Measurements from ENCODE around the gene RAB1A.

The RAB1A gene

DNA sequence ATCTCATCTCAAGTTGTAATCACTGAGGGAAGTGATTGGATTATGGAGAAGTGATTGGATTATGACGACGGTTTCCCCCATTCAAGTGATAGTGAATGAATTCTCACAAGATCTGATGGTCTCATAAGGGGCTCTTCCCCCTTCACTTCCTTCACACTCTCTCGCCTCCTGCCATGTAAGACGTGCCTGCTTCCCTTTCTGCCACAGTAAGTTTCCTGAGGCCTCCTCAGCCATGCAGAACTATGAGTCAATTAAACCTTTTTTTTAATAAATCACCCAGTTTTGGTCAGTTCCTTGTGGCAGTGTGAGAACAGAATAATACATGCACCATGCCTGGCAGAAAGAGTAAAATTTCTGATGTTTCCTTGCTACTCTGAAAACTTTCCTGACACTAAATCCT is 37.1 kb downstream of the RAB1A start:
- no peak for DNase-seq (ENCODE audit: low read depth)

DNA sequence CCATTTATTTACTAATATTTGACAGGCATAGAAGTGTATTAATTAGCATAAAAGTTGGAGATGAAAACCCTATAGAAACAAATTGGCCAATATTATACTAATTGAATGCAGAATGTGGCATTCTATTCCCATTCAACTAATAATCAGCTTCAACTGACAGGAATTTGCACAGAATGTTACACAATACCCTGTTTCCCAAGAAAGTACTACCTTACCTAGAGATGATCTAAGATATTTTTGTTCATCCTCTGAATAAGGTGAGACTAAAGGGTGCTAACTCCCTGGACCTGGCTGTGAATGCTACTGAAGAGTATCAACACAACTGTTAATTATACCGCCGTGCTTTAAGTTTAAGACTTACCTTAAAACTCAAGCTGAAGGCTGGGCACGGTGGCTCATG is 44.8 kb downstream of the RAB1A start:
- no peak for DNase-seq (ENCODE audit: low read depth)

DNA sequence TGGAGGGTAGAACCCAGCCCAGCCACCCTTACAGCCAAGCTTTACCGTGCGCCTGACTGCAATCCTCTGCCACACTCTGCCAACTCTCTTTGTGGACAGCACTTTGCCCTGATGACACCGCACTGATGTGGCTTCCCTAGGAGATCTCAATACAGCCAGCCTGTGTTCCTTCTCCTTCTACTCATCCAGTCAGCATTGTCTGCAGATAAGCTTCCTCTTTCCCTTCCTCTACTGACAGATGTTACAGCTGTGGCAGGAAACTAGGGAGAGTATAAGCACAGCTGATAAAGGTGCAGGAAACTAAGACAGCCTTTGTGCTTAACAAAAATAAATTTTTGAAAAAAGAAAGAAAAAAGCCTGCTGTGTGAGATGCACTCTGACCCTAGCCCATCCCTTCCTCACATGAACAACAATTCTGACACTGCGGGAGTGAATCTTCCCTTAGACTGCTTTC is 48.6 kb downstream of the RAB1A start:
- peak; percentile 91 for DNase-seq (ENCODE audit: low read depth)

DNA sequence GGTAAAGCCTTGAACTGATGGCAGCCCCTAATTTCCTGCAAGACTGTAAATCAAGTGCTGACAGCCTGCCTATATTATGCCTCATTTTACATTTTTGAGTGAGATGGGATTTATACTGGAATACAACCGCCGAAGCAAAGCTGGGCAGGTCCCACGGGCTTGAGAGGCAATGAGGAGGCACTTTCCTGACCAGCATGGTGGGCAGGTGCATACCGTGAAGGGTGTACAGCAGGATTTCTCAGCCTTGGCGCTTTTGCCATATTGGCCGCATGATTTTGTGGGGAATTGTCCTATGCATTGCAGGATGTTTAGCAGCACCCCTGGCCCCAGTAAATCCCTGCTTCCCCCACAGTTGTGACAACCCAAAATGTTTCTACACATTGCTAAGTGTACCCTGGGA is 50.9 kb downstream of the RAB1A start:
- DNase-seq (ENCODE audit: low read depth): no peak

DNA sequence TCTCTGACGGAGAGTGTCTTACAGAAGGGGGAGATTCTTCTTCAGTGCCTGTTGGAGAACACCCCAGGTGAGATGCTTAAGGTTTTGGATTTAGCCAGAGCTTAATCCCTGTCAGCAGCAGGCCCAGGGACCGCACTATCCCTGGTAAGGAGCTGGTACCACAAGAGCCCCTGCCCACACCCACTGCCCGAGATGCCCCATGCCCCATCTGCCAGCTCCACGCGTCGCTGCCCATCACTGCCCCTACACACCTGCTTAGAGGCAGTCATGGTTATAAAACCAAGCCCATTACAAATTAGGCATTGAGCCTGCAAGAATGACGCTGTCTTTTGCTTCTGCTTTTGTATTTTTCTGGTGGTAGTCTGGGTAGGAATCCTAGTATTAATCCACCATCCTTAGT is 52.0 kb downstream of the RAB1A start:
- no peak for DNase-seq (ENCODE audit: low read depth)

DNA sequence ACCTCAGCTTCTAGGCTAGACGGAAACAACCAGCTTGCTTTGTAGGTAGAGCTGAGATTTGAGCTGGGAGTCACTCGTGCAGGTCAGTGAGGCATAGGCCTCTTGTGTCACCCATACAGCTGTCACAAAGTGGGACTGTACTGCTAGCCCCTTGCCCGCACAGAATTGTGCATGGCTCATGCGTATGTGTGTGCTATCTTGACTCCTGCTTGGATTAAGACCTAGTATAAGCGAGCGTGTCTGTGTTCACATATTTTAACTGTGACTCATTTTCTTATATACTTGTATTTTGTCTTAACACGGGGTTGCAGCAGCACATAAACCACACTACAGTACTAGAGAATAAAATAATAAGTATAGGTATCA is 53.6 kb downstream of the RAB1A start:
- no peak for DNase-seq (ENCODE audit: low read depth)

DNA sequence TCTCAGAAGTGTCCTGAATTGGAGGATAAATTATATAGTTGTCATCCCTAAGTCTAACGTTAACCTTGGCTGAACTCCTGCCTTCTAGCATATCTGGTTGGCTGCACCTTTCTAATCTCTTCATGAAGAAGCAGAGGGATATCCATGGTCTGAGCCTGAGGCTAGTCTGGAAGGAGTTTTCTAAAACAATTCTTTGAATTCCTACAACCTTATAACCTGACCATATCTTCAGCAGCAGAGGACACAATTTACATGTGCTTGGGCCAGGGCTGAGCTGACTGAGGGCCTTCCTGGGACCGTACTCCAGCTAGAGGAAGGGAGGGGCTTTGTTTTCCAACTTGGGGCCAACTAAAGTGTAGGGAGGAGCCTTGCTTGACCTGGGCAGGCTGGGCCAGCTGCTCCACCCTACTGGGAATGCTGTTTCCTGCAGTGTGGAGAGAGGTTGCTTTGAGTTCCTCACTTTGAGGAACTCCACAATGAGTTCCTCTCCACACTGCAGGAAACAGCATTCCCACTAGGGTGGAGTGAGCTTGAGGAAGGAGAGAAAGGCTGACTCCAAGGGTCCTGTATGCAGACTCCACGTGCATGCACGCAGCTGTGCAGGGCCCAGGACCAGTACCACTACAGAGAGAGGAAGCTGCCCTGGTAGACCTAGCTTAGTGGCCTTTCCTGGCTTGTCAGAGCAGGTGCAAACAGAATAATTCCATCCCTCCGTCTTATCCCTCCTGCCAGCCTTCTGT is 54.1 kb downstream of the RAB1A start:
- DNase-seq (ENCODE audit: low read depth): no peak

DNA sequence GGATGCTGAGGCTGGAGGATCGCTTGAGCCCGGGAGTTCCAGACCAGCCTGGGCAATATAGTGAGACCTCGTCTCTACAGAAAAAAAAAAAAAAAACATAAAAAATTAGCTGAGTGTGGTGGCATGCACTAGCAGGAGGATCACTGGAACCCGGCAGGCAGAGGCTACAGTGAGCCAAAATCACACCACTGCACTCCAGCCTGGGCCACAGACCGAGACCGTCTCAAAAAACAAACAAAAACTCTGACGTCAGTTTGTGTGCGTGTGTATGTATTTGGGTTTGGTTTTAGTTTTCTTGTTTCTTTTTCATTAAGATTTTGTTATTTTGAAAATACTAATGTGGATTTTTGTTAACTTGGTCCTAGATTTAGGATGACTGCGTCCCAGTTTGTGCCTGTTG is 54.7 kb downstream of the RAB1A start:
- DNase-seq (ENCODE audit: low read depth): no peak

DNA sequence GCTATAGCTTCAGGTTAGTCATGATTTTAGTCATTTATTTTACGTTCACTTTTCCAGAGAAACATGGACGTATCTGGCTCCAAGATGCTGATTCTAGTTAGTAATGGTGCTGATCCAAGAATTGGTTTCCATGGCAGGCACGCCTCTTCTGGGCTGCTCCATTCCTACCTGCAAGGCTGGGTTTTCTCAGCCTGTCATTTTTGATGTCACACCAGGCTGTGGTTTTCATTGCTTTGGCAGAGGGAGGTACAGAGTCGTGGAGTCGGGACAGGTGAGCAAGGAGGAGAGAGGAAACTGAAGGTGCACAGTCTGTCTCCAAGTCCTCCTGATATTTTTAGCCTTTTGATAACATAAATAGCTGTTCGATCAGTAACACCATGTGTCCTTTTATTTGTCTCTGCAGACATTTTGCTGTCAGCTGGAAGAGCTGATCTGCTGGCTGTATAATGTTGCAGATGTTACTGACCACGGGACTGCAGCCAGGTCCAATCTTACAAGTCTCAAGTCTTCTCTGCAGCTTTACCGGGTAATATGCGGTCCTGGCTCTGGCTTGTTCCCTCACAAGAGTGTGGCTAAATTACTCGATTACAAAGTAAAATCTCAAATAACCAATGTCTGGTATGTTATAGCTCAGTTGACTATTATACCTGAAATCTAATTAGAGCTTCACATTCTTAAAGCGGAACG is 55.9 kb downstream of the RAB1A start:
- DNase-seq (ENCODE audit: low read depth): no peak

DNA sequence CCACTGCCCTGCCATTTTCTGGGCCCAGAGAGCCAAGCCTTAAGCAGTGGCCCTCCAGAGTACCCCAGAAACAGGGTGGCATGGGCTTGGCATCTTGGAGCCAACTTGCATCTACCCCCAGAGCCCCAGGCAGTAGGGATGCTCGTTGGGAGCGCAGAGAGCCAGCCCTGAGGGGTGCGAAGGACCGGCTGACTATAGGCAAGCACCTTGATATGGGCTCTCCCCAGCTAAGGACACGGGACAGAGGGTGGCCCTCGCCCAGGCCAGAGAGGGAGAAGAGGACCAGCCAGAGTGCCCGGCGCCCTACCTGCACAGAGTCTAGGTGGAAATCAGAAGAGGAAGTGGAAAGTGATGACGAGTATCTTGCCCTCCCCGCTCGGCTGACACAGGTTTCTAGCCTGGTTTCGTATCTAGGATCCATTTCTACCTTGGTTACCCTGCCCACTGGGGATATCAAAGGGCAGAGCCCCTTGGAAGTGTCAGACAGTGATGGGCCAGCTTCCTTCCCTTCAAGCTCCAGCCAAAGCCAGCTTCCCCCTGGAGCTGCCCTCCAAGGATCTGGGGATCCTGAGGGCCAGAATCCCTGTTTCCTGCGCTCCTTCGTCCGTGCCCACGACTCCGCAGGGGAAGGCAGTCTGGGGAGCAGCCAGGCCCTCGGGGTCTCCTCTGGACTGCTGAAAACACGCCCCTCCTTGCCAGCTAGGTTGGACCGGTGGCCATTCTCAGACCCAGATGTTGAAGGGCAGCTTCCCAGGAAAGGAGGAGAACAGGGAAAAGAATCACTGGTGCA is 57.5 kb downstream of the RAB1A start:
- DNase-seq (ENCODE audit: low read depth): no peak

DNA sequence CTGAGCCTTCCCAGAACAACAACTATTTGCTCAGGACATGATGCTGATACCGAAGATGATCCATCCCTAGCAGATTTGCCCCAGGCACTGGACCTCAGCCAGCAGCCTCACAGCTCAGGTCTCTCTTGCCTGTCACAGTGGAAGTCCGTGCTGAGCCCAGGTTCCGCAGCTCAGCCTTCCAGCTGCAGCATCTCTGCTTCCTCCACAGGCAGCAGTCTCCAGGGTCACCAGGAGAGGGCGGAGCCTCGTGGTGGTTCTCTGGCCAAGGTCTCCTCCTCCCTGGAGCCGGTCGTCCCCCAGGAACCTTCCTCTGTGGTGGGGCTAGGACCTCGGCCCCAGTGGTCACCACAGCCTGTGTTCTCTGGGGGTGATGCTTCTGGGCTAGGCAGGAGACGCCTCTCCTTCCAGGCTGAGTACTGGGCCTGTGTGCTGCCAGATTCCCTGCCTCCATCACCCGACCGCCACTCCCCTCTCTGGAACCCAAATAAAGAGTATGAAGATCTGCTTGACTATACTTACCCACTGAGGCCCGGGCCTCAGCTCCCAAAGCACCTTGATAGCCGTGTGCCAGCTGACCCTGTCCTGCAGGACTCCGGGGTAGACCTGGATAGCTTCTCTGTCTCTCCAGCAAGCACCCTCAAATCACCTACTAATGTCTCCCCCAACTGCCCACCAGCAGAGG is 58.3 kb downstream of the RAB1A start:
- no peak for DNase-seq (ENCODE audit: low read depth)

DNA sequence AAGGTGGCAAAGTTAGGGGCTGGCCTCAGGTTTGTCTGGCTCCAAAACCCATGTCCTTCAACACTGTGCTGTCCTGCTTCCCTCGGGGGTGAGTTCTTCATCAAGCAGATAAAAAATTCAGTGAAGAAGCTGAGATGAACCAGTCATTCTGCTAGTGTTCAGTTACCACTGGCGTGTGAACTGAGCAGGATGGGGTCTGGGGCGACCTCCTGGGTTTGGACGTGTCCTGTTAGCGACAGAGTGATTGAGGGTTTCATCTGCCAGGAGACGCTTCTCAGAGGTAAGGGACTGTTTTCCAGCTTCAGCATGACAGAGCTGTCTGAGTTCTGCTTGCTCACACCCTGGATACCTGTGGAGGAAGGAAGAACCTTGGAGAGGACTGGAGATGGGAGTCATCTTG is 59.0 kb downstream of the RAB1A start:
- DNase-seq (ENCODE audit: low read depth): no peak

DNA sequence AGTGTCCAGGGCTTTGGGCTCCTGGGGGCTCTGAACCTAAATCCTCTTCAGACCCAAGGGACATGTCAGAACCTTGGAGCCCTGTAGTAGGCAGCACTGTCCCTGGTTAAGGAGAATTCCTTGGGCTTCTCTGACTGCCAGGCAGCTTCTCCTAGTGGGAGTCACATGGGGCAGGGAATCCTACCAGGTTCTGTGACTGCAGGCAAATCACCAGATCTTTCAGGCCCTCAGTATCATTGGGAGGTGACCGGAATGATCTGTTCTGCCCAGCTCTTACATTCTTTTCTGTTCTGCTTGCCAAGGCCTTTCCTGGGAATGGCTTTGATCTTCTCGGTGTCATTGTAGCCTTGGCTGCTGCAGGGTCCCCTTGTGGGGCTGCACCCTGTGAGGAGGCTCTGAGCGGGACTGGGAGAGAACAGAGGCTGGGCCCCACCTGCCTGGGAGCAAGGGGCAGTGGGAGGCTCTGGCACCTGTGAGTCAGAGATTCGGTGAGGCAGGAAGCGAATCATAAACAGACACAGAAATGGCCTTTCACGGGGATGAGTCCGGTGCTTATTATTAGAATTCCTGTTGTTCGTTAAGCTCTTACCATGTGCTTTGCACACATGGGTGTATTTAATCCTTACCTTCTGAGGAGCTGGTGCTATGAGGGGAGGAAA is 59.6 kb downstream of the RAB1A start:
- no peak for DNase-seq (ENCODE audit: low read depth)

DNA sequence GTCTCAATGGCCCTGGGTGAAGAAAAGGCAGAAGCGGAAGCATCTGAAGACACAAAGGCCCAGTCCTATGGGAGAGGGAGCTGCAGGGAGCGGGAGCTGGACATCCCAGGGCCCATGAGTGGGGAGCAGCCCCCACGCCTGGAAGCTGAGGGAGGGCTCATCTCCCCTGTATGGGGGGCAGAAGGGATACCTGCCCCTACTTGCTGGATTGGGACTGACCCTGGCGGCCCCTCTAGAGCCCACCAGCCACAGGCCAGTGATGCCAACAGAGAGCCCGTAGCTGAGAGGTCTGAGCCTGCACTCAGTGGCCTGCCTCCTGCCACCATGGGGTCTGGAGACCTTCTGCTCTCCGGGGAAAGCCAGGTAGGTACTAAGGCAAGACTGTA is 60.5 kb downstream of the RAB1A start:
- no peak for DNase-seq (ENCODE audit: low read depth)

DNA sequence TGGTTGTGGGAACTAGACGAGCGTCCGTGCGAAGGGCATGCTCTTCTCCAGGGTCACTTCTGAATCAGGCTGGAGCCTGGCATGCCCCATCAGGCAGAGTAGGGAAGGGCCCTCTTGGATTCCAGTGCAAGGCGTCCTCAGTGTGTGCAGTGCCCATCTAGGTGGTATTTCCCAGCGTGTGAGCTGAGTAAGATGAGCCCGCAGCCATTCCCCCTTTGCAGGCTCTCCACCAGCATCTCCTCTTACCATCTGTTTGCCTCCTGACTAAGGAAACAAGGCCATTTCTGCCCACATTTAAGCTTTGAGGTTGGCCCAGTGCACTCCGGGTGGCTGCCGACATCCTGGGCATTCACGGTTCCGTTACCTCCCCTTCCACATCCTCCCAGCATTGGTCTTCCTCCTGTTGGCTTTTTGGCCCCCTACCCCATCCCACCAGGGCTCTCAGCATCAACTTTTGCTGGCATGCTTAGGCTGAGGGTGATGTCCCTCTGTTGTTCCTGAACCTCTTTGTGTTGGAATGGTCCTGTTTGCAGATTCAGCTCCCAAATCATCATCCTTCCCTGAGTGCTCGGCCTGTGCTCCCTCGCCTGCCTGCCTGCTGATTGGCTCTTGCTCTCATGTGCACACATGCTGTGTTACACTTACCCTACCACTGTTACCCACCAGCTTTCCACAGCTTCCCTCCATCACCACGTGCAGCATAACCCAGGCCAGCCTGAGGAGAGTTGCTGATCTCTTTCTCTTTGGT is 61.9 kb downstream of the RAB1A start:
- DNase-seq (ENCODE audit: low read depth): no peak

DNA sequence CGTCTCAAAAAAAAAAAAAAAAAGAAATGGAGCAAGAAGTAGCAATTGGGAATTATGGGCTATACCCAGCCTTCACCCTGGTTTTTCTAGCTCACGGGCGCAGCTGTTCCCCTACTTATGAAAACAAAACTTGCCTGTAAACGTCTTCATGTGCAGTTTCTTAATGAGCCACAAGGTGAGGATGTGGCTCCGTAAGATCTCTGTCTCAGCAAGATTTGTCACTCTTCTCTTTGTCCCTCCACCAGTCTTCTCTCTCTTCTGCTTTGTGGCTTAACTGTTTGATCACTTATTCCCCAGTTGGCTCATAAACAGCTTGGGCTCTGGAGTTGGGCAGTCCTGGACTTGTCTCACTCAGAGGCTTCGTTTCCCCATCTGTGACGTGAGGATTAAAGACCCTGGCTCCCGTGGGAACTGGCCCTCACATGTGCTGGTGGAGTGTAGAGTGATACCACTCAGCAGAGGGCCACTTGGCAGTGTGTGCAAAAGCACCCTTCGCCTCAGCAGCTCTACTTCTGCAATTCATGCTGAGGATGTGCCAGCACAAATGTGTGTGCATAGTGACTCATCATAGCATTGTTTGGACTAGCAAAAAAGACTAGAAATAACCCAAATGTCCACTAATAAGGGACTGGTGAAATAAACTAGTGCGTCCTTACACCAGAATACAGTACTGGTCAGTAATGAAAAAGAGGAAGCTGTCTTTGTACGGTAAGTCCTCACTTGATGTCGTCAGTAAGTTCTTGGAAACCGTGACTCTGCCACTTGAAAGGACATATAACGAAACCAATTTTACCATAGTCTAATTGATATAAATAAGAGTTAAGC is 65.0 kb downstream of the RAB1A start:
- peak; percentile 64 for DNase-seq (ENCODE audit: low read depth)

DNA sequence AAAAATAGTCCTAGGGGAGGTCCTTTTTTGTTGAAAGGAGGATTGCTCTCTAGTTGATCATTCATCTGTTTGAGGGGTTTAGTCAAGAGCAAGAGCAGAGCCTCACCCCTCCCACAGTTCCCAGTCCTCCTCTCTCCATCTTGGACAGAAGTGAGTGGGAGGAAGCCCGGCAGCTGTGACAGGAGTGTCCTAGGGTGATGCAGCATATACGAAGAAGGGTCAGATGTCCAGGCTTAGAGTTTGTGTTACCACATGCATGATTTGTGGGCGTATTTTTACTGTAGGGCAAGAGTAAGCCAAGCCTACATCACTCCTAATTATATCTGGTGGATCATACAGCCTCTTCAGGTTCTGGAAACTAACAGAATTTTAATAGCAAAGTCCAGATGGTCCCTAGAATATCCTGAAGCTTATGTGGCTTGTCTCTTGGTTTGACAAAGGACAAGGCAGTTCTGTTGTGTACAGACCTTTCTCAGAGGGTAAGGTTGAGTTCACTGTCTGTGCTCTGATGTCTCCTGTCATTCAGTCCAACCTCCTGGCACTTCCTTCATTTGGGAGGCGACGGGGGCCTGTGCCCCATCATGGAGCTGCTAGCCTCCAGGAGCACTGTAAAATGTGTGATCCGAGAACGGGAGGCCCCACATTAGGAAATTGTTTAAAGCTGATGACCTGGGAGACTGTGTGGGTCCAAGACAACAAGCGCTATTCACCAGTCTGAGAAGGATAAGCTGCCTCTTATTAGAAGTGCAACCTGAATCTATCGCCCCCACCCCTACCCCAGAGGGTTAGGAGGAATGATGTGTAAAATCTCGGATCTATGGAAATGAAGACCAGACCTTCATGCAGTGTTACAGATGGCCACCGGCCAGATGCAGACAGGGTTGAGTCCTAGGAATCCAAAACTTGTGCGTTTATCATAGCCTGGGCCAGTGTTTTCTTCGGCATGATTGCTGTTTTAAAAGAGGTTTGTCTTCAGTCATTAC is 66.8 kb downstream of the RAB1A start:
- no peak for DNase-seq (ENCODE audit: low read depth)

DNA sequence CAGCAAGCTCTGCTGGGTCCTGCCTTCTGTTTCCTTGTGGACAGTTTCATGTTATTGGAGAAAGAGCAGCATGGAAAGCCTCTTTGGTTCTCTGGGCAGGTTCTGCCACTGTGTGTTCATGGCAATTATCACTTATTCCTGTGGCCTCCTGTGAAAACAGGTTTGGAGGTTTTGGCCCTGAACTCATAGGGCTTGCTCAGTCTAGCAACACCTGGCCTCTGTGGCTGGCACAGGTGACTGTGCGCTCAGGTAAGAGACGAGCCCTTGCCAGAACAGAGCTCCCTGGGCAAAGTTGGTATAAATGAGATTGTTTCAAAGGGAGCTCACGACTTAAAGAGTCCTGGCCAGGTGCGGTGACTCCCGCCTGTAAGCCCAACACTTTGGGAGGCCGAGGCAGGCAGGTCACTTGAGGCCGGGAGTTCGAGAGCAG is 68.0 kb downstream of the RAB1A start:
- DNase-seq (ENCODE audit: low read depth): no peak

Measured in CMK (cell line).